Calu3 (cell line): ENCODE data around the gene RNF151. TPM values are rescaled to one million over a fixed set of nuclear protein-coding genes. Genes with fewer than 3 reads are reported as not detected.
A peak's percentile ranks its signal among the peaks of the same experiment; 100 is the strongest.

Experiments
- BruUV-seq: library from RNA; stranded (reverse); fragments of 400-500 nt; replicated peaks from 2 replicates; lab custom pipeline; 2021; lab: Mats Ljungman, UMichigan
- CTCF ChIA-PET: fragments of 300-600 bp; sonication (Branson Sonifier 250); formaldehyde crosslinking; loops from one replicate; lab custom pipeline; 2022; ENCODE audit warnings: antibody characterized with exemption; lab: Charles Lee
- DNase-seq: peaks from one replicate; pipeline ENCODE4 v3.0.0; 2022
- H3K27ac Mint-ChIP-seq: one replicate; pipeline ENCODE4 v1.8.0; 2022; ENCODE audit warnings: mixed read lengths; ENCODE audit not compliant: unreplicated experiment
- H3K27me3 Mint-ChIP-seq: one replicate; pipeline ENCODE4 v1.8.0; 2022; ENCODE audit warnings: mixed read lengths; ENCODE audit not compliant: unreplicated experiment
- H3K36me3 Mint-ChIP-seq: one replicate; pipeline ENCODE4 v1.8.0; 2022; ENCODE audit warnings: mild to moderate bottlenecking, moderate library complexity, mixed read lengths; ENCODE audit not compliant: insufficient read depth, unreplicated experiment
- H3K4me1 Mint-ChIP-seq: one replicate; pipeline ENCODE4 v1.8.0; 2022; ENCODE audit warnings: mild to moderate bottlenecking, low read depth, mixed read lengths; ENCODE audit not compliant: unreplicated experiment
- H3K4me3 Mint-ChIP-seq: one replicate; pipeline ENCODE4 v1.8.0; 2022; ENCODE audit warnings: mild to moderate bottlenecking, low read depth, moderate library complexity, mixed read lengths; ENCODE audit not compliant: unreplicated experiment
- H3K9me3 Mint-ChIP-seq: one replicate; pipeline ENCODE4 v1.8.0; 2022; ENCODE audit warnings: low read depth, mixed read lengths; ENCODE audit not compliant: unreplicated experiment
- CTCF ChIP-seq: fragments of 200-600 bp; IDR thresholded peaks from one replicate; pipeline ENCODE4 v1.8.0; 2022; ENCODE audit warnings: antibody characterized with exemption; ENCODE audit not compliant: unreplicated experiment
- intact Hi-C: fragments of 100-400 bp; cut with micrococcal nuclease; formaldehyde crosslinking; loops from one replicate; pipeline ENCODE4 v1.10.0; 2022; ENCODE audit not compliant: unreplicated experiment
- total RNA-seq: library from RNA; stranded (reverse); gene quantifications from 2 replicates; pipeline ENCODE4 v1.2.3, GENCODE V29; 2022

The RNF151 gene
- total RNA-seq, 1 experiment from 2014 or later: not detected

- no peak for DNase-seq
- H3K4me1 Mint-ChIP-seq: peaks cover 17% of the 10 kb centered on the region
- H3K27me3 Mint-ChIP-seq: no peaks in the 10 kb centered on the region
- H3K4me3 Mint-ChIP-seq: no peak overlapping the region
- no peaks in the 10 kb centered on the region for H3K9me3 Mint-ChIP-seq
- BruUV-seq: TSS peak; percentile 22
- CTCF ChIA-PET: interaction anchor here (0.5 kb wide), 1 partner anchor 93 kb away, joined by 3 read pairs; no protein-coding TSS in a partner anchor
- TF ChIP-seq CTCF: no peak
- peaks cover 57% of the 10 kb centered on the region for H3K36me3 Mint-ChIP-seq
- H3K27ac Mint-ChIP-seq: no peak overlapping the region
- intact Hi-C loops: no loop called here
These were observed 31.1 kb downstream of the RNF151 start for GRCh38 chr16:1997494-1998359.

GRCh38 chr16:1998360-1998835, 31.7 kb downstream of the RNF151 start:
- intact Hi-C loops: no loop called here
- no TSS peak for BruUV-seq
- Mint-ChIP-seq H3K27ac (no peak overlapping the region), H3K36me3 (peaks cover 57% of the 10 kb centered on the region), H3K4me3 (no peak overlapping the region), H3K9me3 (no peaks in the 10 kb centered on the region), H3K4me1 (peaks cover 17% of the 10 kb centered on the region), H3K27me3 (no peaks in the 10 kb centered on the region)
- CTCF ChIA-PET: no interaction called here
- DNase-seq: no peak
- TF ChIP-seq CTCF: no peak

- Mint-ChIP-seq H3K4me3 (no peak overlapping the region), H3K27me3 (no peaks in the 10 kb centered on the region), H3K36me3 (peaks cover 52% of the 10 kb centered on the region), H3K9me3 (no peaks in the 10 kb centered on the region), H3K4me1 (peaks cover 10% of the 10 kb centered on the region), H3K27ac (no peak overlapping the region)
- intact Hi-C loops: no loop called here
- no peak for TF ChIP-seq CTCF
- CTCF ChIA-PET: interaction anchor here (0.6 kb wide), 1 partner anchor 753 kb away, joined by 6 read pairs; no protein-coding TSS in a partner anchor
- DNase-seq: no peak
- no TSS peak for BruUV-seq
These were observed 32.5 kb downstream of the RNF151 start for GRCh38 chr16:1998852-1999801.

- CTCF ChIA-PET: interaction anchor here (0.7 kb wide), 1 partner anchor 16 kb away, joined by 3 read pairs; no protein-coding TSS in a partner anchor
- no peak for DNase-seq
- no TSS peak for BruUV-seq
- Mint-ChIP-seq H3K36me3 (peaks cover 52% of the 10 kb centered on the region), H3K27ac (no peak overlapping the region), H3K9me3 (no peaks in the 10 kb centered on the region), H3K4me1 (peaks cover 12% of the 10 kb centered on the region), H3K4me3 (no peak overlapping the region), H3K27me3 (no peaks in the 10 kb centered on the region)
- intact Hi-C loops: no loop called here
- no peak for TF ChIP-seq CTCF
These were observed 33.3 kb downstream of the RNF151 start for GRCh38 chr16:1999866-2000514.
